Karpas-422 (cell line): ENCODE measurements around the gene GGA3. TPM values are rescaled to one million over a fixed set of nuclear protein-coding genes. Genes with fewer than 3 reads are reported as not detected.

ENCODE experiments used
- DNase-seq: peaks from one replicate; pipeline ENCODE4 v3.0.0-alpha.2; 2015
- H2AFZ ChIP-seq: fragments of 200-600 bp; sonication (generic); 2 replicates; pipeline ENCODE4 v1.6.1; 2014; ENCODE audit warnings: antibody characterized with exemption, low read length, mixed read lengths
- H3K27ac ChIP-seq: fragments of 200-600 bp; sonication (generic); 2 replicates; pipeline ENCODE4 v1.5.1; 2014; ENCODE audit warnings: mild to moderate bottlenecking, low read length, moderate library complexity
- H3K27me3 ChIP-seq: fragments of 200-600 bp; sonication (generic); 2 replicates; pipeline ENCODE4 v1.6.1; 2014; ENCODE audit warnings: low read length, mixed read lengths
- H3K36me3 ChIP-seq: fragments of 200-600 bp; sonication (generic); 2 replicates; pipeline ENCODE4 v1.6.1; 2014; ENCODE audit warnings: low read length, mixed read lengths; ENCODE audit not compliant: insufficient read depth
- H3K4me1 ChIP-seq: fragments of 200-600 bp; sonication (generic); 2 replicates; pipeline ENCODE4 v1.6.1; 2014; ENCODE audit warnings: mild to moderate bottlenecking, low read length, mixed read lengths
- H3K4me2 ChIP-seq: fragments of 200-600 bp; sonication (generic); 2 replicates; pipeline ENCODE4 v1.6.1; 2014; ENCODE audit warnings: low read length, low read depth, mild to moderate bottlenecking; ENCODE audit not compliant: poor library complexity, severe bottlenecking
- H3K4me3 ChIP-seq: fragments of 200-600 bp; sonication (generic); 2 replicates; pipeline ENCODE4 v1.5.1; 2014; ENCODE audit warnings: mild to moderate bottlenecking, antibody characterized with exemption, low read length, mixed read lengths
- H3K79me2 ChIP-seq: fragments of 200-600 bp; sonication (generic); 2 replicates; pipeline ENCODE4 v1.6.1; 2014; ENCODE audit warnings: mild to moderate bottlenecking, low read length, mixed read lengths
- H3K9ac ChIP-seq: fragments of 200-600 bp; sonication (generic); 2 replicates; pipeline ENCODE4 v1.6.0; 2014; ENCODE audit warnings: low read length
- H3K9me2 ChIP-seq: fragments of 200-600 bp; sonication (generic), shearing (Covaris generic); replicated peaks from 2 replicates; pipeline ENCODE4 v1.6.0; 2014; ENCODE audit warnings: mild to moderate bottlenecking, low read length, moderate library complexity; ENCODE audit not compliant: insufficient read depth
- H3K9me3 ChIP-seq: fragments of 300-700, 200-600 bp; sonication (generic); 2 replicates; pipeline ENCODE4 v1.6.1; 2014; ENCODE audit warnings: low read length, mixed read lengths
- H4K20me1 ChIP-seq: fragments of 200-600 bp; sonication (generic); 2 replicates; pipeline ENCODE4 v1.6.1; 2014; ENCODE audit warnings: mild to moderate bottlenecking, antibody characterized with exemption, low read length, low read depth; ENCODE audit not compliant: insufficient read depth
- total RNA-seq: library from RNA; depleted of rRNA; stranded (reverse); fragments of >200 nt; shearing (Covaris generic); gene quantifications from 2 replicates; pipeline ENCODE4 v1.2.3, GENCODE V29; 2014; ENCODE audit warnings: low replicate concordance; rRNA removed

GGA3 gene
- total RNA-seq, result 23.4 and 45.1 TPM in 2 replicates

- Histone ChIP-seq H3K27me3 (no peaks in the 10 kb centered on the region), H3K4me3 (peak within 1 kb of the TSS; percentile 84), H3K9me2 (no peaks in the 10 kb centered on the region), H3K9ac (peak within 1 kb of the TSS; percentile 94), H3K9me3 (no peaks in the 10 kb centered on the region), H3K4me2 (peak within 1 kb of the TSS; percentile 75), H3K79me2 (peaks cover 65% of the 10 kb centered on the region), H4K20me1 (no peaks in the 10 kb centered on the region), H2AFZ (peak within 1 kb of the TSS; percentile 77), H3K4me1 (peaks cover 28% of the 10 kb centered on the region), H3K36me3 (peaks cover 12% of the 10 kb centered on the region; the same call in 1 of the 2 replicates), H3K27ac (peak within 1 kb of the TSS; percentile 87)
- peak; percentile 98 for DNase-seq
Observed at GRCh38 chr17:75261336-75262111, at the start of gene GGA3, which contains the start of gene MRPS7. GGA3 (minus strand) TSS chr17:75261606; CDS start chr17:75261587, 19 bp downstream. MRPS7 (plus strand) TSS chr17:75261879; CDS start chr17:75261901, 22 bp downstream.

GRCh38 chr17:75308732-75309629 is 47.6 kb upstream of the GGA3 start:
- no peaks in the 10 kb centered on the region for H3K27me3 ChIP-seq
- no peaks in the 10 kb centered on the region for H3K9me2 ChIP-seq
- H3K9ac ChIP-seq, result no peak overlapping the region
- no peaks in the 10 kb centered on the region for H3K36me3 ChIP-seq
- no peaks in the 10 kb centered on the region for H3K79me2 ChIP-seq
- no peak overlapping the region for H3K27ac ChIP-seq
- no peaks in the 10 kb centered on the region for H3K4me1 ChIP-seq
- no peaks in the 10 kb centered on the region for H4K20me1 ChIP-seq
- H3K9me3 ChIP-seq, result no peaks in the 10 kb centered on the region
- DNase-seq, result no peak
- H2AFZ ChIP-seq, result no peak overlapping the region
- H3K4me3 ChIP-seq, result no peak overlapping the region
- H3K4me2 ChIP-seq, result no peak overlapping the region

GRCh38 chr17:75307957-75308731 is 46.7 kb upstream of the GGA3 start:
- H3K9me3 ChIP-seq, result no peaks in the 10 kb centered on the region
- no peak for DNase-seq
- H3K4me3 ChIP-seq, result no peak overlapping the region
- H3K79me2 ChIP-seq, result no peaks in the 10 kb centered on the region
- H2AFZ ChIP-seq, result no peak overlapping the region
- H3K9me2 ChIP-seq, result no peaks in the 10 kb centered on the region
- H3K9ac ChIP-seq, result no peak overlapping the region
- no peaks in the 10 kb centered on the region for H3K27me3 ChIP-seq
- H3K36me3 ChIP-seq, result no peaks in the 10 kb centered on the region
- no peaks in the 10 kb centered on the region for H3K4me1 ChIP-seq
- H4K20me1 ChIP-seq, result no peaks in the 10 kb centered on the region
- H3K27ac ChIP-seq, result no peak overlapping the region
- H3K4me2 ChIP-seq, result no peak overlapping the region

- DNase-seq, result no peak
- Histone ChIP-seq H3K9ac (no peak overlapping the region), H3K4me1 (peaks cover 9% of the 10 kb centered on the region), H3K79me2 (no peaks in the 10 kb centered on the region), H3K4me2 (no peak overlapping the region), H3K9me2 (no peaks in the 10 kb centered on the region), H2AFZ (no peak overlapping the region), H4K20me1 (no peaks in the 10 kb centered on the region), H3K27me3 (no peaks in the 10 kb centered on the region), H3K36me3 (no peaks in the 10 kb centered on the region), H3K4me3 (no peak overlapping the region), H3K27ac (no peak overlapping the region), H3K9me3 (no peaks in the 10 kb centered on the region)
Observed at GRCh38 chr17:75301502-75302206, 40.2 kb upstream of the GGA3 start.

GRCh38 chr17:75301049-75301448 is 39.6 kb upstream of the GGA3 start:
- DNase-seq, result no peak
- Histone ChIP-seq H3K27me3 (no peaks in the 10 kb centered on the region), H3K4me1 (peaks cover 9% of the 10 kb centered on the region), H3K36me3 (no peaks in the 10 kb centered on the region), H3K9me3 (no peaks in the 10 kb centered on the region), H3K4me3 (no peak overlapping the region), H4K20me1 (no peaks in the 10 kb centered on the region), H3K9ac (no peak overlapping the region), H3K27ac (no peak overlapping the region), H3K79me2 (no peaks in the 10 kb centered on the region), H3K9me2 (no peaks in the 10 kb centered on the region), H2AFZ (no peak overlapping the region), H3K4me2 (no peak overlapping the region)

GRCh38 chr17:75300280-75300679 is 38.9 kb upstream of the GGA3 start:
- no peak overlapping the region for H2AFZ ChIP-seq
- H3K27me3 ChIP-seq, result no peaks in the 10 kb centered on the region
- no peaks in the 10 kb centered on the region for H3K36me3 ChIP-seq
- DNase-seq, result no peak
- H3K4me3 ChIP-seq, result no peak overlapping the region
- H4K20me1 ChIP-seq, result no peaks in the 10 kb centered on the region
- H3K4me1 ChIP-seq, result peaks cover 17% of the 10 kb centered on the region
- H3K9ac ChIP-seq, result no peak overlapping the region
- no peak overlapping the region for H3K27ac ChIP-seq
- H3K79me2 ChIP-seq, result no peaks in the 10 kb centered on the region
- H3K9me2 ChIP-seq, result no peaks in the 10 kb centered on the region
- H3K9me3 ChIP-seq, result no peaks in the 10 kb centered on the region
- no peak overlapping the region for H3K4me2 ChIP-seq

- Histone ChIP-seq H3K36me3 (no peaks in the 10 kb centered on the region), H4K20me1 (no peaks in the 10 kb centered on the region), H3K27me3 (no peaks in the 10 kb centered on the region), H3K4me1 (peaks cover 23% of the 10 kb centered on the region), H3K4me3 (no peak overlapping the region), H3K79me2 (no peaks in the 10 kb centered on the region), H3K9ac (peak overlapping the region; percentile 9), H3K9me2 (no peaks in the 10 kb centered on the region), H3K27ac (peak overlapping the region; percentile 63), H2AFZ (peak overlapping the region; percentile 19; the same call in 1 of the 2 replicates), H3K9me3 (no peaks in the 10 kb centered on the region), H3K4me2 (peak overlapping the region; percentile 37)
- DNase-seq, result no peak
Observed at GRCh38 chr17:75295201-75296158, 34.1 kb upstream of the GGA3 start.
